GM10266 (cell line): Measurements from ENCODE around the gene CEBPG.

Experiments
- DNase-seq: peaks from one replicate; pipeline ENCODE4 v3.0.0; 2012; ENCODE audit errors: extremely low spot score
- TF ChIP-seq, protein P1 (sequence below): IDR thresholded peaks from 2 replicates; pipeline ENCODE4 v1.5.1; 2012; ENCODE audit warnings: mild to moderate bottlenecking, low read depth; ENCODE audit not compliant: control insufficient read depth, insufficient read depth; ENCODE audit errors: missing control alignments

The CEBPG gene

GRCh38 chr19:33394723-33395560 lies 21.4 kb downstream of the CEBPG start:
- TF ChIP-seq, protein P1, sequence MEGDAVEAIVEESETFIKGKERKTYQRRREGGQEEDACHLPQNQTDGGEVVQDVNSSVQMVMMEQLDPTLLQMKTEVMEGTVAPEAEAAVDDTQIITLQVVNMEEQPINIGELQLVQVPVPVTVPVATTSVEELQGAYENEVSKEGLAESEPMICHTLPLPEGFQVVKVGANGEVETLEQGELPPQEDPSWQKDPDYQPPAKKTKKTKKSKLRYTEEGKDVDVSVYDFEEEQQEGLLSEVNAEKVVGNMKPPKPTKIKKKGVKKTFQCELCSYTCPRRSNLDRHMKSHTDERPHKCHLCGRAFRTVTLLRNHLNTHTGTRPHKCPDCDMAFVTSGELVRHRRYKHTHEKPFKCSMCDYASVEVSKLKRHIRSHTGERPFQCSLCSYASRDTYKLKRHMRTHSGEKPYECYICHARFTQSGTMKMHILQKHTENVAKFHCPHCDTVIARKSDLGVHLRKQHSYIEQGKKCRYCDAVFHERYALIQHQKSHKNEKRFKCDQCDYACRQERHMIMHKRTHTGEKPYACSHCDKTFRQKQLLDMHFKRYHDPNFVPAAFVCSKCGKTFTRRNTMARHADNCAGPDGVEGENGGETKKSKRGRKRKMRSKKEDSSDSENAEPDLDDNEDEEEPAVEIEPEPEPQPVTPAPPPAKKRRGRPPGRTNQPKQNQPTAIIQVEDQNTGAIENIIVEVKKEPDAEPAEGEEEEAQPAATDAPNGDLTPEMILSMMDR = no peak
- no peak for DNase-seq

GRCh38 chr19:33395561-33396550 lies 22.3 kb downstream of the CEBPG start:
- TF ChIP-seq, protein P1 = no peak
- no peak for DNase-seq

DNA sequence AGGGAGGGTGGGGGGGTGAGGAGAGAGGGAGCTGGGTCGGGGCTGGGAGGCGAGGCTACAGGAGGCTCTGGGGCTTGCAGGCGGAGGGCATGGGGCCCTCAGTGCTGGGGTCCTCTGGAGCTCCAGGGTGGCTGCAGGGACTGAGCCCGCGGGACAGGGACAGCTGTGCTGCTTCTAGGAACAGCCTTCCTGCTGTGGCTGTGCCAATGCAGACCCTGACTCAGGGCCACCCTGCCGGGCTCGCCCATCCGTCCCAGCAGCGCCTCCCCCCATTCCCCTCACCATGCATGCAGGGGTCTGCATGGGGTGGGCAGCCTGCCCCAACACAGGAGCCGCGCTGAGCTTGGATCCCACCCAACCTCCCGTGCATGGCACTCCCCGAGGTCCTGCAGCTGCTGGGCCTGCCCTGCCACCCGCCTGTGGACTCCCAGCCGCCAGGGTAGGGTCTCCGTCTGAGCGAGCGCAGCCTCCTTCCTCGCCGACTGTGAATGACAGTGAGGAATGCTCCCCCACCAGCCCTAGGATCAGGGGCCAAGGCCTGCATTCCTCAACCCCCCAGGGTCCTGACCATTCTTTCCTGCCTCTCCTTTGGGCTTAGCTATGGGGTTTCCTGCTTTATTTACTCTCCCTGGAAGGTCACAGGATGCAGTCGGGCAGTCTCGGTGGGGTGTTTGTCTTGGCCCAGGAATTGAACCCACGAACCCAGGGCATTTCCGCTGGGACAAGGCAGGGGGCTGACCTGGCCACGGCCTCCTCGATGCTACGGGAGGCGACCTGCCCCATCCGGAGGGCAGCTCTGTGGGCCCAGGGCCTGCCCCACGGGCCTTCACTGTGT lies 23.4 kb downstream of the CEBPG start:
- DNase-seq = no peak
- TF ChIP-seq, protein P1 = no peak

DNA sequence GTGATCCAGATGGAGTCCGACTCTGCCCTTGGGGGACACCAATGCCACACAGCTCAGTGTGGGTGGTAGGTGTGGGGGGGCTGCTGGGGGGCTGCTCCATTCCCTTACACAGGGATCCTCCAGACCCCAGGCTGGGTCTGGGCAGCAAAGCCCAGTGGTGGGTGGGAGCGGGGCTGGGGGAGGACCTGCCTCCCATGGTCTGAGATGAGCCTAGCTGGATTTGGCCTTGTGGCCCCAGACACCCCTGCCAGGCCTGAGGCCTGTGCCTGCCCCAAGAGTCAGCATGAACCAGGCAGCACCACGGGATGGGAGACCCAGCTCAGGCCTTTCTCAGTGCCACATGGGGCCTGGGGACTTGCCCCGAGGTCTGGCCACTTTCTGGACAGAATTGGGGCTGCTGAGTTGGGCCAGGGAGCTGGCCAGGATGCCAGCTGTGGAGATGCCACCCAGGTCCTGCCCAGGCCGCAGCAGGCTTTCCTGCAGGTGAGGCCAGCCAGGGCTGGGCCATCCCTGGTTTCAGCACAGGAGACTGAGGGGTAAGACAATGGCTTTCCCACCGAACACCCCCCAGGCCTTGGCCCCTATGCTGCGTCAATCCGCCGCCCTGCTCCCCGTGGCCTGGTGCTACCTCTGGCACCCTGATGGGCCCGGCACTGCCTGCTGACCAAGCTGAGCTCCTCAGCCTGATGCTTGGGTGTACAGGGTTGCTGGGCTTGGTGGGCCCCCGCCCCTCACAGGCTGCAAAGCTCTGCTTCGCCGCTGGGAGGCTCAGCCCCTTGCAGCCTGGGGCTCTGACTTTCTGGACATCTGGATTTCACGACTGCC lies 24.2 kb downstream of the CEBPG start:
- DNase-seq = no peak
- TF ChIP-seq, protein P1 = no peak

DNA sequence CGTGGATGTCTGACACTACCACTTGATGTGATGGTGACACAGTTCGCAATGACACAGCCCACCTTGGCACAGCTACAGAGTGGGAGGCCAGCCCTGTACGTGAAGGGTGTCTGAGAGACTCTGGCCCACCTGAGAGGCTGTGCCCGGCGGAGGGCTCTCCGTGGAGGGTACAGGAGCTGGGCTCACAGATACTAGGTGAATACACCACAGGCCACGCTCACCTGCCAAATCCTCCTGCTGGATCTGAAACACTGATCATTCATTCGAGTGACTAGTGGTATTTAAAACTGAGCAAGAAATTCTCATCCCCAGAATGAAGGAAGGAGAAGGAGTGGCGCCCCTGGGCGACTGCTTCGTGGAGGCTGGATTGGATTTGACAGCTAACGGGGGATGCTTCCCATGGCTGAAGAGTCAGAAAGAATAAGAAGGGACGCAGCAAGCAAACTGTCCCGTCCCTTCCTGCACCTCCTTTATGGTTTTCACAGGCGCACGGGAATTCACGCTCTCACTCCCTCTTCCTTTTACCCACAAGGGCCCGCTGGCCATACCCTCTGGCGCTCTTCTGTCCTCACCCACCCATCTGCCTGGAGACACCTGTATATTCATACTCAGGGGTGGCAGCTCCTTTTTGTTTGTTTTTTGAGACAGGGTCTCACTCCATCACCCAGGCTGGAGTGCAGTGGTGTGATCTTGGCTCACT lies 25.0 kb downstream of the CEBPG start:
- DNase-seq = no peak
- TF ChIP-seq, protein P1 = no peak
